Stimulated activated CD8-positive, alpha-beta memory T cell treated with anti-CD3 and anti-CD28 coated beads, Interleukin-15, amount 100 ng/mL, for 4 hours (primary cell): ENCODE results near the gene CISD3.

Experiments used
- DNase-seq, 2 donors: peaks; one replicate each; pipeline ENCODE4 v3.0.0-alpha.2; 2020; ENCODE audit warnings: low read depth in 2 of 2

Gene CISD3, protein sequence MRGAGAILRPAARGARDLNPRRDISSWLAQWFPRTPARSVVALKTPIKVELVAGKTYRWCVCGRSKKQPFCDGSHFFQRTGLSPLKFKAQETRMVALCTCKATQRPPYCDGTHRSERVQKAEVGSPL

GRCh38 chr17:38729886-38730525, at the start of gene CISD3:
TSS of gene CISD3 (plus strand) at chr17:38730341. CDS start at chr17:38730359, 18 bp downstream.
- DNase-seq: peak; percentile 70 to 82

- no peak for DNase-seq
Observed at GRCh38 chr17:38681096-38681495, 49.0 kb upstream of the CISD3 start.

DNA sequence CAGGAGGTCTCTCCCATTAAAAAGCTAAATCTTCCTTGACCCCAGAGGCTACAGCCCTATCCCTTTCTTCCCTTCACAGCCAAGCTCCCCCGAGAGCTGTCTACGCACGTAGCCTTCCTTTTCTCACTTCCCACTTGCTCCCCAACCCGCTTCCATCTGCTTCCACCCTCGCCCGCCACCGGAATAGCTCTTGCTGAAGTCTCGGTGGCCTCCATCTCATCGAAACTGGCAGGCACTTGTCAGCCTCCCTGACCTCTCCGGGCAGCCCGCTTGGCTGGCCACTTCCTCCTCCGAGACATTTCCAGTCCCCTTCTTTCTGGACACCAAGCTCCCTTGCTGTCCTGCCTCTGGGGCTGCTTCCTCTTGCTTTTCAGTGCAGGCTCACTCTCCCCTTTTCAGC, 44.6 kb upstream of the CISD3 start:
- no peak for DNase-seq

- DNase-seq: no peak
Observed at GRCh38 chr17:38687286-38687685, 42.9 kb upstream of the CISD3 start.

DNA sequence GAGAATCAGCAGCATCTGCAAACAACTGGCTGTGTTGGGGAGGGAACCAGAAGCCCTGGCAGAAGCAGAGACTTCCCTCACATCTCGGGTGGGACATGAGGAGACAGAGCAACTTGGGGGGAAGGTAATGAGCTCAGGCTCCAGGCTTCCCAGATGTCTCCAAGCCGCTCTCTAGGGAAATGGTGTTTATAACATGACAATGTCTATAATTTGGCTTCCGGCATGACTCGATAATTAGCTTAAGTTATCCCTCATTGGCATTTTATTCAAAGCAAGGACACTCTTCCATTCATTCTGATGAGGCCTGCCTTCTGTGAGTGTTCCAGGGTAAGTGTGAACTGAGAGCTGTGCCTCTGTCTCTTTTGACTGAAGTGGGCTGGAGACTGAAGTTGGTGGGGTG, 39.8 kb upstream of the CISD3 start:
- DNase-seq: no peak

DNA sequence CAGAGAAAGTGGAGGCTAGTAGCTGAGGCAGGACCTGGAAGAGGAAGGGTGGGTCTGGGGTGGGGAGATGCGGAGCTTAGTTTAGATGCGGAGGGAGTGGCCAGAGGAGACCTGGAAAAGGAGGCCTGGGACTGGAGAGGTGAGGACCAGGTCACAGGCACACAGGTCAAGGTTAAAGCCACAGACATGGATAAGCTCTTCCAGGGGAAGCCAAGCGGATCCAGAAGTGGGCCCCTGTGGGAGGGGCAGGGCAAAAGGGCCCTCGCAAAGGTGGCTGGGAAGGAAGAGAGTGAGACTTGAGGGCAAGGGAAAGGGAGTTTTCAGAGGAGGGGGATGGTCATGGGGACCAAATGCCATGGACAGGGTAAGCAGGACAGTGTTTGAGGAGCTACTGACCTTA, 39.0 kb upstream of the CISD3 start:
- no peak for DNase-seq

DNA sequence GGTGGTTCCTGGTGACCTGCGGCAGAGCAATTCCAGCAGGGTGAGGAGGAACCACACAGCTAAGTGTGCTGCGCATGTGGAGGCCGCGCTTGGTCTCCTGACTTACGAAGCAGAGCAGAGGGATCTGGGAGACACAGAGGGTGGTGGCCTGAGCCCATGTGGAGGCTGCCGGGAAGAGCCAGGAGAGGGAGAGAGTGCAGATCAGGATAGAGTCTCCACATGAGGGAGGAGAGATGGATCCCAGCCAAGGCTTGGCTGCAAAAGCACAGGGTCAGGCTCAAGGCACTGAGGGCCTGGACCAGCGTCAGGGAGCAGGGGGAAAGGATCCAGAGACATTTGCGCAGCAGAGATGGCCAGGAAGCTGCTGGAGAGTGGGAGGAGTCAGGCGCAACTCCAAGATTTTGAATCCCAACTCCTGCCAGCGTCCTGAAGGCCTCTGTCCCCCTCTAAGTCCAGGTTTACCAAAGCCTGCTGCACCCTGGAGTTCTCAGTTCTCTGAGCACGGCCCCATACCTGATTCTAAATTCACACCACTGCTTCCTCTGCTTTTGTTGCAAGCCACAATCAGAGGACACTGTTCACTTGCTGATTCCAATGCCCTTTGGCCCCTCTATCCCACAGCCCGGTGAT, 36.3 kb upstream of the CISD3 start:
- no peak for DNase-seq

DNA sequence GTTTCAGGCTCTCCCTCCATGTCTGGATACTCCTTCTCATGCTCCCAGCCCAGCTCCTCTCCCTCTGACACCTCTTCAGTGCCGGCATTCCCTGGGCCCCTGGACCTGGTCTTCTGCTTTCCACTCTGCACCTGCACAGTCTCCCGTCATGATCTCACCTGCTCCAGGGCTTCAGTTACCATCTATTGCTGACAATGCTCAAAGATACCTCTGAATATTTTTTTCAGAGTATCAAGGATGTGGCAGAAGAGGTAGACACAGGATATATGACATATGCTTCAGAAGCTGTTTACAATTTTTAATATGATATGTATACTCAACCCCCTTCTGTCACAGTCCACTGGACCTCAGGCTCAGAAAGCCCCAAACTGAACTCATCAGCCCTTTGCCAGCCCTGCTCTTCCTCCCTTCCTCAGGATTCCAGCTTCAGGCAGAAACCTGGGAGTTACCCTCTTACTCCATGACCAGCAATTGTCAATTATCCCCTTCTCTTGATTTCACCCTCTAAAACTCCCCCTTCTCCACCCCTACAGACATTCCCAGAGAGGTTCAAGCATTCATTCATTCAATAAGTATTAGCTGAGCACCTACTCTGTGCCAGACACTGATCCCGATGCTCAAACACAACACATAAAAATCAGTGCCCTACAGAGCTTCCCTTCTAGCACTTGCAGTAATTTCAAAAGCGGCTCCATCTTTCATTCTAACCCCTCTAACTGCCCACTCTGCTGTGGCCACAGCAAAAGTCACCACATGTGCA, 32.9 kb upstream of the CISD3 start:
- no peak for DNase-seq

- DNase-seq: no peak
Observed at GRCh38 chr17:38698760-38699159, 31.4 kb upstream of the CISD3 start.

- peak; percentile 57 to 82 for DNase-seq
Observed at GRCh38 chr17:38701504-38702165, 28.5 kb upstream of the CISD3 start.

DNA sequence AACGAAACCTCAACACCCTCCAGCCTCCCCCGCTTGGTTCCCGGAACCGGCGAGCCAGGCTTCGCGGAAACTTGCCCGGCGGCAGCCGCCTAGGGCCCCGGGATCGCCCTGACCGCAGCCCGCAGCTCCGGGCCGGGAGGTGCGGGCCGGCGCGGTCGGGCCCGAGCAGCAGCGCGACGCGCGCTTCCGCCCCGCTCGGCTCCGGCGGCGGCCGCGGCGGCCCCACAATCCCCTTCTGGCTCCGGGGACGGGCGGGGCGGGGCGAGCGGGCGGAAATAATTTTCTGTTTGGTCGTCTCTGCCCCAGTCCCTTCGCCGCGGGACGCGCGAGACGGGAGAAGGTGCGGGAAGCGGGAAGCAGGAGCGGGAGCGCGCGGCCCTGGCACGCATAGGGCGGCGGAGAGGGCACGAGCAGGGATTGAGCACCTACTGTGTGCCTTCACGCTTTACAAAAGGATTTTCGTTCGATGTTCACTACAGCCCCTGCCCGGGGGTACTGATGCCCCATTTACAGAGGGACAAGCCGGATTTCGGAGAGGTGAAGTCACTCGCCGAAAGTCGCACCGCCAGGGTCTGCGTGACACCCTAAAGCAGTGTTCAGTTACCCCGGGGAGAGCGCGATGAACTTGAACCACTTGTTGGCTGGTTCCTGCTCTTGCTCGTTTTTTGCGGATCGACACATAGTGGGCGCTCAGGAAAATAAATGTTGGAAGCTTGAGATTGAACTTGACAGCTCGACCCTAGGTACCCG, 27.8 kb upstream of the CISD3 start:
- peak; percentile 69 for DNase-seq

- no peak for DNase-seq
Observed at GRCh38 chr17:38702916-38703741, 27.0 kb upstream of the CISD3 start.

DNA sequence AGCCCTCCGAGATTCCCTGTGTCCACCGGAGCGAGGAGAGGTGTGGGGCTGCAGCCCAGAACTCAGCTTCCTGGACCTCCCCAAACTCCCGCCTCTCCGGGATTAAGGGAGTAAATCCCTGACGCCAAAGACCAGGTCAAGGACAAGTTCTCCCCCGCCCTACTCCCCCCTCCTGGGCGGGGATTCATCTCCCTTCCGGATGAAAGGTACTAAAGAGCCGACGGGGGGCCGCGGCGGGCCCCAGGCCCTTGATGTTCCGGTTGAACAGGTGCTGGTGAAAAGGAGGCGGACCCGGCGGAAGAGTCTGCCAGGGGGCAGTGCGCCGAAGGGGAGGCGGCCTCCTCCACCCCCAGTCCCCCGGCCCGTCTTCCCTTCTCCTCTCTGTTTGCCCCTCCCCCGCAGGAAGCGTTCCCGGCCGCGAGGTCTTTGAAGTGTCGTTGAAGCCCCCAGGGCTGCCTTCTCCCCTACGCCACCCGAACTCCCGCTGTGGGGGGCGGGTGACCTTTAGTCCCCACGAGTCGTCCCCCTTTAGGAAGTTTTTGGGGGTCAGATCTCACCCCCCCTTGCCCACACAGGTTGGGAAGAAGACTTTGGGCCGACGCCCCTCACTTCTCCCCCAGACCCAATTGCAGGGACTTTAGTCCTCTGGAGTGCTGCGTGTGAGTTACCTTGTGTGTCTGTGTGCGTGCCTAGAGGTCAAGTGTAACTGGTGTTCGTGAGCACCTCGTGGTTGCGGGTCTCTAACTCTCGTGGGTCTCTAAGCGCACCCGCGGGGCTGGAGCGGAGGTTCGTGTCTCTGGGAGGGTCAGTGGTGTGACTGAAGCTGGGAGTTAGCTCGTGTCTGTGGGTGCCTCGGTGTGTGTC, 26.2 kb upstream of the CISD3 start:
- peak; percentile 76 to 84 for DNase-seq

DNA sequence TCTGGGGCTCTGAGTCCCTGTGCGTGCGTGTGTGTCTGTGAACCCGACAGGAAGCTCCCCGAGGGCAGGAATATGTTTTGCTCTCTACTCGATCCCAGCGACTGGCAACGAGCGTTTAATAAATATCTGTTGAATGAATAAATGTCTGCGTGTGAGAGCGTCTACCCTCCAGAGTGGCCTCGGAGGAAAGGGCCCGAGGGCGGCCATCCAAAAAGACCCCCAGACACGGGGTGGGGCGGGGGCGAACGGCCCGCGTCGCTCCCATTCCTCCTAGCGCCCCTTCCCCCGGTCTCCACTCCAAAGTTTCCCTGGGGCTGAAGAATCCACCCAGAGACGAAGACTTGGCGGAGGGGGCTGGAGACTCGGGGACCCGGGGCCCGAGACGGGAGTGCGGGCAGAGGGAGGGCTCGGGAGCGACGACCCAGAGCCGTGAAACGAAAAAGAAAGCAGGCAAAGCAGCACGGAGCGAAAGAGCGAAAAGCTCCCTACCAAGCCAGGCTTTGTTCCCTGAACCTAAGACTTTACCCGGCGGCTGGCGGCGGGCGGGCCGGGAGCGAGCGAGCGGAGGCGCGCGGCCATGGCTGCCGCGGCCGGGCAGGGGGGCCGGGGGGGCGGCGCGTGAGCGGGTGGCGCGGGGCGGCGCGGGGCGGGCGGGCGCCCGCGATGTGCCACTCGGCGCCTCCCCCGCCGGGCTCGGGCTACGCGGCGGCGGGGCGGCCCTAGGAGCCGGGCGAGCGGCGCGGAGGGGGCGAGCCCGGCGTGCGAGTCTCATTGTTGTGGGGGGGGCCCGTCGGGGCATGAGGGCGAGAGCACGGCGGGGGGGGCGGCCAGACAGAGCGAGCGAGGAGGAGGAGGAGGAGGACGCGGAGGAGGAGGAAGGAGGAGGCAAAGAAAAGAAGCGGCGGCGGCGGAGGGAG, 25.3 kb upstream of the CISD3 start, which contains the start of gene MLLT6:
Gene MLLT6, plus strand, starts transcription at position 668 of the 917 bp plus-strand sequence. CDS start 360 bp downstream, outside the sequence.
- DNase-seq: peak; percentile 75 to 81

- no peak for DNase-seq
Observed at GRCh38 chr17:38705523-38705802, 24.7 kb upstream of the CISD3 start.

DNA sequence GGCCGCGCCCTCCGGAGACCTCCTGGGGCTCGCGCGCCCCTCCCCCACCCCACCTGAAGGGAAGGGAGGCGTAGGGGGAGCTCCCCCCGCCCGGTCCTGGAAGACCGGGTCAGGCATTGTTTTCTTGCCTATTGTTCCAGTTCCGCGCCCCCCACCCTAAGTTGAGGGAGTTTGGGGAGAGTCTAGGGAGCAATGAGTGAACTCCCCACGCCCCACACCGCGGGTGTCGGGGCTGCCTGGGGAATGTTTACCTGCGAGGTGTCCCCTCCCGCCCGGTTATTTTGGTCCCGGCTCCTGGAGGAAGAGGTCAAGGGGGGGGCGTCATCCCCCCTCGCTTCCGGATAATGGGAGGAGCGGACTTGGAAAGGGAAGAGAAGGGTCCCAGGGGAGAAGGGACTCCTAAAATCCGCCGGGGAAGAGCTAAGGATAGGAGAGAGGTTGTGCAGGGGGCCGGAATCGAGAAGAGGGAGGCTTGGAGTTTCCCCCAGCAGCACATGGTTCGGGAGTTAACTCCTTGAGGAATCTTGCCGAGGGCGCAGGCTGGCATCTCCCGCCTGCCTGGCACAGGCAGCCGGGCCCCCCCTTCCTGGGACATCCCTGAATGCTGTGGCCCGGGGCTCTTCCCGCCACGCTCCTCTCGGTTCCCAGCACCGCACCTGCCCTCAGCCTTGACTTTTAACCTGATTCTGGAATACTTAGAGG, 24.2 kb upstream of the CISD3 start:
- DNase-seq: no peak

DNA sequence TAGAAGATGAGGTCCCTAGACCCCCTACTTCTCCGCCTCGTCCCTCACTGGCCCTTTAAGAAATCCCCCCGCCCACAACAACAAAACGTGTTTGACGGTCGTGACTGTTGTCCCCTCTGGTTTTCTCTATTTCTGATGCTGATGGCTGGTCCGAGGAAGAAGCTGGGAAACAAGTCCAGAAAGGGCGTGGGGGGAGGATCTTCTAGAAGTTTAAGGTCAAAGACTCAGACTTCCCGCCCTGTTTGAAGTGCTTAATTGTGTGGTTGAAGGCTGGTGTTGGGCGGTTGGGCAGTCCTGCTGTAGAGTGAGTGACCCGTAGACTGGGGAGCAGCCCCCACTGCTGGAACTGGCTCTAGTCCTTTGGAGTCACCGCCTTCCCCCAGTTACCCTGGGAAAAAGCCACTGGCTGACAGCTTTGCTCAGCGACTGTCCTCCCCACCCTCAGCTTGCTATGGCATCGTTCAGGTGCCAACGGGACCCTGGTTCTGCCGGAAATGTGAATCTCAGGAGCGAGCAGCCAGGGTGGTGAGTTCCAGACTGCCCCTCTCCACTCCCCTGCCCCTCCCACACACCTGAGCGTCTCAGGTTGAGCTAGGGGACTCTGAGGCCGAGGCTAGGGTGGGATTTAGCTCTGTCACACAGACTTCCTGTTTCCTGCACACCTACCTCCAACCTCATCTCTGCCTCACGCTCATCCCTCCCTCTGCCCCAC, 23.5 kb upstream of the CISD3 start:
- DNase-seq: peak in 1 of 2 donors; percentile 42
